Cardiac muscle cell (in vitro differentiated cells and primary cell): ENCODE results near the gene MMD2. TPM values are rescaled to one million over a fixed set of nuclear protein-coding genes. Genes with fewer than 3 reads are reported as not detected.
A peak's percentile ranks its signal among the peaks of the same experiment; 100 is the strongest.

Experiments used
- DNase-seq, 2 donors: peaks; one replicate each; pipeline versions ENCODE4 v3.0.0 to v3.0.0-alpha.2; 2010 to 2017; ENCODE audit warnings: low read depth in 1 of 2, low spot score in 1 of 2
- H3K27ac ChIP-seq: fragments of 200-600 bp; sonication (generic); 2 replicates; pipeline ENCODE4 v1.5.1; 2016
- H3K27me3 ChIP-seq: fragments of 200-600 bp; sonication (generic); 2 replicates; pipeline ENCODE4 v1.6.0; 2016; ENCODE audit warnings: control low read depth
- H3K36me3 ChIP-seq: fragments of 200-600 bp; sonication (generic); 2 replicates; pipeline ENCODE4 v1.5.1; 2016; ENCODE audit warnings: control low read depth
- H3K4me1 ChIP-seq: fragments of 200-600 bp; sonication (generic); 2 replicates; pipeline ENCODE4 v1.8.1; 2017; ENCODE audit warnings: low read depth, mild to moderate bottlenecking, mixed run types
- H3K4me3 ChIP-seq: fragments of 200-600 bp; sonication (generic); 2 replicates; pipeline ENCODE4 v1.5.1; 2016; ENCODE audit warnings: mild to moderate bottlenecking
- H3K9me3 ChIP-seq: fragments of 200-600 bp; sonication (generic); 2 replicates; pipeline ENCODE4 v1.5.1; 2017; ENCODE audit warnings: low read depth, mild to moderate bottlenecking, control low read depth
- CTCF ChIP-seq: IDR thresholded peaks from 2 replicates; pipeline ENCODE4 v1.5.1; 2012; ENCODE audit warnings: low read depth, mild to moderate bottlenecking, low read length
- polyA plus RNA-seq: library from polyadenylated mRNA; unstranded; fragments of >200 nt; fragmentation: Nextera tagmentation; extraction: Ambion mirVana; gene quantifications from 2 replicates; pipeline ENCODE4 v1.2.1, GENCODE V29; 2016
- total RNA-seq: library from RNA; depleted of rRNA; stranded (reverse); fragments of >200 nt; gene quantifications from 2 replicates; pipeline ENCODE4 v1.2.3, GENCODE V29; 2016

MMD2 gene
- total and polyA plus RNA-seq, 2 experiments from 2014 or later, result not detected

GRCh38 chr7:4883033-4883371, 76.0 kb downstream of the MMD2 start:
- no peak for DNase-seq
- no peak for TF ChIP-seq CTCF
- Histone ChIP-seq H3K36me3 (no peaks in the 10 kb centered on the region), H3K4me3 (peak overlapping the region; percentile 63), H3K27me3 (no peaks in the 10 kb centered on the region), H3K4me1 (peaks cover 26% of the 10 kb centered on the region), H3K27ac (peak overlapping the region; percentile 88), H3K9me3 (no peaks in the 10 kb centered on the region)

- H3K36me3 ChIP-seq, result peaks cover 4% of the 10 kb centered on the region
- no peaks in the 10 kb centered on the region for H3K9me3 ChIP-seq
- no peak for TF ChIP-seq CTCF
- peak overlapping the region; percentile 63 for H3K4me3 ChIP-seq
- H3K27me3 ChIP-seq, result no peaks in the 10 kb centered on the region
- peaks cover 26% of the 10 kb centered on the region for H3K4me1 ChIP-seq
- peak overlapping the region; percentile 88 for H3K27ac ChIP-seq
- DNase-seq, result peak; percentile 73 to 78
Observed at GRCh38 chr7:4882169-4883032, 76.6 kb downstream of the MMD2 start.

GRCh38 chr7:4880218-4880617, 78.8 kb downstream of the MMD2 start:
- peaks cover 26% of the 10 kb centered on the region for H3K4me1 ChIP-seq
- H3K27ac ChIP-seq, result peak overlapping the region; percentile 93

GRCh38 chr7:4879396-4880081, 79.4 kb downstream of the MMD2 start:
- Histone ChIP-seq H3K9me3 (no peaks in the 10 kb centered on the region), H3K27ac (peak overlapping the region; percentile 93), H3K36me3 (peaks cover 17% of the 10 kb centered on the region), H3K4me3 (no peak overlapping the region), H3K27me3 (no peaks in the 10 kb centered on the region), H3K4me1 (peaks cover 27% of the 10 kb centered on the region)
- no peak for DNase-seq
- TF ChIP-seq CTCF, result no peak

More at GRCh38 chr7:4880218-4880617, 78.8 kb downstream of the MMD2 start:
- no peak for TF ChIP-seq CTCF
- Histone ChIP-seq H3K36me3 (peaks cover 17% of the 10 kb centered on the region), H3K4me3 (no peak overlapping the region), H3K27me3 (no peaks in the 10 kb centered on the region), H3K9me3 (no peaks in the 10 kb centered on the region)
- DNase-seq, result peak in 1 of 2 donors; percentile 71

- Histone ChIP-seq H3K4me3 (no peak overlapping the region), H3K9me3 (no peaks in the 10 kb centered on the region), H3K27me3 (no peaks in the 10 kb centered on the region), H3K4me1 (peaks cover 36% of the 10 kb centered on the region), H3K36me3 (peaks cover 17% of the 10 kb centered on the region), H3K27ac (peak overlapping the region; percentile 93)
- no peak for TF ChIP-seq CTCF
- no peak for DNase-seq
Observed at GRCh38 chr7:4878336-4879335, 80.4 kb downstream of the MMD2 start.
